ENCODE results near the gene GNG12. TPM values are rescaled to one million over a fixed set of nuclear protein-coding genes. Genes with fewer than 3 reads are reported as not detected.

GNG12 gene
- total RNA-seq, 1 donor from 2014 or later: 0.05 TPM

DNA sequence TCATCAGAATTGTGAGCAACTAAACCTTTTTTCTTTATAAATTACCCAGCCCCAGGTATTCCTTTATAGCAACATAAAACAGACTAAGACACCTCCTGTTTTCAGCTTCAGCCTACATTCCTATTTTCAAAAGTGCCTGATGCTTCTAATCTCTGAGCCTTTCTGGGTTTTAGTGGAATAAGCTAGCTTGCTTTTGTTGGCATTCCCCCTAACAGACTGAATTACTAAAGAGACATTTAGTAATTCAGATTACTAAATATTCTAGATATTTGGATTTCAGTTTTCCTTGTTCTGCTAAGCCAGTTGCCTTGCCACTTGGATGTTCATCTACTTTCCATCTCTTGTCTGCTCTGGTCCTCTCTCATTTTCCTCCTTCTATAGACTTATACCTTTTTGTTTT is 10.5 kb upstream of the GNG12 start:
- intact Hi-C loops (cut with micrococcal nuclease): no loop called here

DNA sequence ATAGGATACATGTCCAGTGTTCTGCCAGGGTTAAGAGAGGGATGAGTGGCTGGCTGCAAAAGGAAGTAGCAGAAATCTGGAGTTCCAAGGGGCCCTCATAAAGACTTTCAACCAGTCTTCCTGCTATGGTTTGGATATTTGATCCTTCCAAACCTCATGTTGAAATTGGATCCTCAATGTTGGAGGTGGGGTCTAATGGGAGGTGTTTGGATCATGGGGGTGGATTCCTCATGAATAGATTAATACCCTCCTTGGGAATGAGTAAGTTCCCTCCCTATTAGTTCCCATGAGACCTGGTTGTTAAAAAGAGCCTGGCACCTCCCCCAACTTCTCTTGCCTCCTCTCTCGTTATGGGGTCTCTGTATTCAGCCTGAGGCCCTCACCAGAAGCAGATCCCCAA is 10.1 kb upstream of the GNG12 start:
- intact Hi-C loops (cut with micrococcal nuclease): no loop called here

DNA sequence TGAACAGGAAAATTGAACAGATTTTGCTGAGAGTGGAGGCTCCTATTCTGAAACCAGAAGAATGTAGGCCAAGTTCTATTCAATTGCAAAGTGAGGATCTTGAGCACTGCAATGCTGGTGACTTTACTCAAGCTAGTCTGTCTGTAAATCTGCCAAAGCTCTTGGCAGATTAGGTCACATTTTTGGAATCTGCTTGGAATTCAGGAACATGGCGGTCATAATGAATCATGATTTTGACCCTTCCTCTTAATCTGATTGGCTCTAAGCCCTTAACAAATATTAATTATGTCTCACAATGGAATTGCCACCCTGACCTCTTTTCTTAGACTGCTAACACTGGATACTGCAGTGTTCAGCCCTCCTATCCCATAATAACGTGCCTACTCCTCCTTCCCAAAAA is 7.2 kb upstream of the GNG12 start:
- intact Hi-C loops (cut with micrococcal nuclease): no loop called here

DNA sequence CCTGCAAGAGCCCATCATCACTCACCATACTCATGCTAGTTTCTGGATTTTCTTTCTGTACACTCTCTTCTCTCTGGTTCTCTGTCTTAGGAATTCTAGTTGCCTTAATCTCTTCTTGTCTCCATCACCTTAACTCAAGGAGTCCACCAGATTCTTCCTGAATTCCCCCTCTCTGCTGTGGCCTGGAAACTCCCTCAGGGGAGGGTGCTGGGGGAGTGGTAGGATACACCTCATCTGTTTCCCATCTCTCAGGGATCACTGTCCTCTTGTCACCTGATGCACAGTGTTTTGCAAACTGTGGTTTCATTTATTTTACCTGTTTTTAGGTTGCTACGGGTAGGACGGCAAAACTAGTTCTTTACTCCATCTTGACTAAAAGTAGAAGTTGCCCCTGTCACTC is 6.6 kb upstream of the GNG12 start:
- intact Hi-C loops (cut with micrococcal nuclease): no loop called here

DNA sequence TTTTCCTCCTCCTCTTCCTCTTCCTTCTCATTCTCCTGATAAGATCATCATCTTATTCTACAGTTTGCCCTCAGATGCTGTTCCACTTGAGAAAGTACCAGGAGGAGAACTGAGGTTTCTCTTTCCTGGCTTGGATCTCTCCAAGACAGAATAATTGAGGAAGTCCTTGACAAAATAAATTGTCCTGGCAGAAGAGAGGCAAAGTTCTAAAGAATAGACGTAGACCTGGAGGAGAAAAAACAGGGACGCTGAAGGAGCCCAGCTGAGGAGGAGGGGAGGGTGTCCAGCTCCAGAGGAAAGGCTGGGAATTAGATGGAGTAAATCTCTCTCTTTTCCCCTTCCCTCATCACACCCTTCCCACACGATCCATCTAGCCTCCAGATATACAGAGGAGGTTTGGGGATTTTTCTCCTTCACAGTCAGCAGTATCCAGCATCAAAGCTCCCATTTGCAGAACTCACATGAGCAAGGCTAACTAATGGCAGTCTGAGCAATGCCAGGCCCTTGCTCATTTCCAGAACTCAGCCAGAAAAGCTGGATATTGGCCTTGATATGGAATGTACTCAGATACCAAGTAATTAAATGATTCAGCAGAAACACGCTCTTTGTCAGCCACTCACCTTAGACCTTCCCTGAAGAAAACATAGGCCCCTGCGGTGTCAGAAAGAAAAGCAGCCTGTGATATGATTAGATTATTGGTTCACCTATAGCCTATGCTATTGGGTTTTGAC is 5.1 kb upstream of the GNG12 start:
- intact Hi-C loops (cut with micrococcal nuclease): no loop called here

DNA sequence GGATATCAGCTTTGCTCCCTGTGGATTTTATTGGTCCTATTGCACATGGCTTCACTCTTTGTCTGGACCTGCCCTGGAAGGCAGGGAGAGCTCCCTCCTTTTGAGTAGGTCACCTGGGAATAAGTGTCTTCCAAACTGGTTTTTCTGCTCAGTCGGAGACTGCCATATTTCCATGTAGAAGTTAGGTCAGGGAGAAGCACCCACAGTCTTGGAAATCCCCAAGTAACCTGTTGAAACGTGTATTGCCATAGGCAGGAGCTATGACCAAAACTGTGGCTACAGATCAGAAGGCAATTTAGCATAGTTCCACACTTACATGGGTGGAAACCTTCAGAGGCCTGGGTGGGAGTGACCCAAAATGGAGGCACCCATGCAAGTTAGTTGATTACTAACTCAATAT is 3.5 kb upstream of the GNG12 start:
- intact Hi-C loops (cut with micrococcal nuclease): no loop called here

DNA sequence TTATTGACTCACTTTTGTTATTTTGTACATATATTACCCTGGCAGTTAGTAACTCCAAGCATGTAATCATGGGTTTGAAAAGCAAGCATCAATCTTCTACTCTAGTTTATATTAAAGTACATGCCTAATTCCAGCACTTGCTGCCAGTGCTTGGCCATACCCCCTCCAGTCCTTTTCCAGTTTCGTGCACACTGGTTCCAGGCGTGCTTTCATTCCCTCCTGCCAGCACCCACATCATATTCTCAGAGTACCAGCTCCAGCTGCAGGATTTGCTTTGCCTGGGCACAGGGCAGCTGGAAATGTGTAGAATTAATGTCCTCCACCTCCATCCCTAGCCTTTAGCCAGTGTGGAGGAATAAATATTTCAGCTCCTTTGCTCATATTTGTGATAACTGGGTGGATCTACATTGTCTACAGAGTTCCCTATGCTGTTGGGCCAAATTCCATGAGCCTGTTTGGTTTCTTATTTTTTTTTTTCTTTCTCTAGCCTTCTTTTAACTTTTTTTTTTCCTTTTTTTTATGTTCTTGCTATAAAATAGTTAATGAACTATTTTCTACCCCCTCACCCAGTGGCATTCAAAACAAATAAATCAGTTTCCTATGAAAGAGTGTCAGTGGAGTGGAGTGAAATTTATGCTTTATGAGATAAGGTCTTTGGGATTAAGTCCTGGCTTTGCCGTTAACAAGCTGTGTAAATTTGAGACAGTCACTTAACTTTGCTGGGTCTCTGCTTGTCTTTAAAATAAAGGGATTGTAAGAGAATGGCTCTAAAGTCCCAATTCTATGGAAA is 2.6 kb upstream of the GNG12 start:
- intact Hi-C loops (cut with micrococcal nuclease): no loop called here

DNA sequence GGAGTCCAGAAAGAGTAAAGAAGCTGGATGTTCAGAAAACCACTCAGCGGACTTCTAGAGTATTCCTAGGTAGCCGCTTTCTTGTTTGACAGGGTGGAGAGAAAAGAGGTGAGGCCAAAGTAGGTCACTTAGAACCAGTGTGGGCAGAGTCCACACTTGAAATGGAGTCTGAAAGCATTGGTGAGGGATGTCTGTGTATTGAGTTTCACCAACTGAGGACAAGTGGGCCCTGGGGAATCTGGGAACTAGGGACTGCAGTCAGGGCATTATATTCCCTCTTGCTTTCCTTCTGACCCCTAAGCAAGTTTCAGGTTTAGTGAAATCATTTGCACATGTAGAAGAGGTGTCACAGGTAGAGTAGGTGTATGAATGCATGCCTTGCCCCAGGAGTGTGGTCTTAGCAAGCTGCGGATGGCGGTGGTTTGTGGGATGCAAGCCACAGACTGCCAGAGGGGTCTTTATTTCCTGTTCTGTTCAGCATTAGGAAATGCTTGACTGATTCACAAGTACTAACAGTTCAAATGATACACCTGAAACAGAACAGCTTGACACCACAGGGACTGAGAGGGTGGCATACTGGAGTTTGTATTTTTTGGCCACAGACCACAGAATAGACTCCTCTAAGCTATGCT is 1.1 kb upstream of the GNG12 start:
- intact Hi-C loops (cut with micrococcal nuclease): no loop called here

DNA sequence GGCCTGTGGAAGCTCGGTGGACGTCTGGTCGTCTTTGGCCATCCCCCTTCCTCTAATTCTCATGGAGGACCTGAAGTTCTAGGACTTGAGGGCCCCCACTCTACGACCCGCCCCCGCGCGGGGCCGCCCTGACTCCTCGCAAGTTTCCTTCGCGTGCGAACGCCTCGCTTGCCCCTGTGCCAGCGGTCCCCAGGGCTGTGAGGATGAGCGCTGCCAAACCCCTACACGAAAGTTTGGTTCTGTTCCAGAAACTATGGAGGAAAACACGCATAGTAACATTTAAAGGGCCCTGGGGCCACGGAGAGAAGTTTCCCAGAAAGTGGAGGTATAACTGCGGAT is 304 bp upstream of the GNG12 start:
- intact Hi-C loops (cut with micrococcal nuclease): no loop called here

DNA sequence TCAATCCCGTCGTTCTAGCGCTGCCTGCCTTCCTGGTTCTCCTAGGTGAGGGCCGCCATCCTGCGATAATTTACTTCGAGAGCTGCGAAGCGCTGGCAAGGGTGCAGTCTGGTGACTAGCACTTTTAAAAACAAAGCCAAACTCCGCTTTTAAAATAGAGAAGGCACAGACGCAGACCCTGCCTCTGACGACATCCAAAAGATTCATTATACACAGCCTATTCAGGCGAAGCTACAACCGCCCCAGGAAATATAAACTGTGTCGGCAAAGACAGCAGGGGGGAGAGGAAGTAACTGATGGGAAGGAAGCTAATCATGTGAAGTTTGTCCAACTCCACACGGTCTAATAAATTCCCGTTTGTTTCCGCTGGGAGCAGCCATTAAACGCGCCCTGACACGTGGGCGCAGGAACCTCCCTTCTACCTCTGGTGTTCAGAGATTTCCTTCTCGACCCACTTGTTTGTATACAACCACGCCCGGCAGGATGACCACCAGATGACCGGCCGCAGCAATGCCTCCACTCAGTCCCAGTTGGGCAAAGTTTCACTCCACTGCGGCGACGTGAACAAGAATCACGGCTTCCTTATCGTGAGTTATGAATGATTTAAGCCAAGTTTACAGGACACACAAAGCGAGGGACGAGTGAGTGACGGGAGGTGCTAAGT is 1.3 kb downstream of the GNG12 start:
- intact Hi-C loops (cut with micrococcal nuclease): loop anchor here (1.0 kb wide), 1 partner anchor 67 kb away; no protein-coding TSS in a partner anchor

DNA sequence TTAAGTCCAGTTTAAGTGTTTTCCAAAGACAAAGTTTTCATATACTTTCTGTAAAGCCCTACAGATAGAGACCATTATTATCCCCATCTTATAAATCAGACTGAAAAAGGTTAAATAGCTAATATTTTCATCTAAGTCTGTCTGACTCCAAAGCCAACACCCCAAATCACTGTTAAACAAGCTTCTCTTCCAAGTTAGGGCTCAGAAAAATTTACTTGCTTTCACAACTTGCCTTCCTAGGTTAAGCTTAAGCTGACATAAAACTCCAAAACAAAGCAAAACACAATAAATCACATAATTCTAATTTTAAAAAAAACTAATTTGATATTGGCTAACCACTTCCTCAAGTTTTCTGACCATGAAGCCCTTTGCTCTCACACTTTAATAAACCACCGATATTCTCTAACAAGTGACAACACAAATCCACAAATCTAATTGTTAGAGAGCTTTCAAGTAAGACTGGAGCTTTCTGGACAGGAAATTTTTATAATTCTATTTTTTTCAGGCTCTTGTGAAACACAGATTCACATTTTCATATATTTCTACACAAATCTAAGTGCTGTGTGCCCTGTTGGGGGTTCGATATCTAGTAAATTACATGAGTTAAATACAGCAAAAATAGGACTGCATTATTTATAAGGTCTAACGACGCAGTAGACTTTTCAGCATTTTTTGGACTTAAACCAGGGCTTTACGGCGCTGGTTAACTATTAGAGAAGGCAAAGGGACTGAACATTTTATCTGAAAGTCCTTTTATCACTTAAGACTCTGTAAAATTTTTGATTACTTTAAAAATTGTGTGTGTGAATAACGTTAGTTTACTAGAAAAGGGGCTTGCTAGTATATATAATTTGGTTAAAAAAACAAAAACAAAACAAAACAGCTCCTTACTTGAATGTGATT is 2.1 kb downstream of the GNG12 start:
- intact Hi-C loops (cut with micrococcal nuclease): loop anchor here (1.0 kb wide), 1 partner anchor 66 kb away; no protein-coding TSS in a partner anchor

DNA sequence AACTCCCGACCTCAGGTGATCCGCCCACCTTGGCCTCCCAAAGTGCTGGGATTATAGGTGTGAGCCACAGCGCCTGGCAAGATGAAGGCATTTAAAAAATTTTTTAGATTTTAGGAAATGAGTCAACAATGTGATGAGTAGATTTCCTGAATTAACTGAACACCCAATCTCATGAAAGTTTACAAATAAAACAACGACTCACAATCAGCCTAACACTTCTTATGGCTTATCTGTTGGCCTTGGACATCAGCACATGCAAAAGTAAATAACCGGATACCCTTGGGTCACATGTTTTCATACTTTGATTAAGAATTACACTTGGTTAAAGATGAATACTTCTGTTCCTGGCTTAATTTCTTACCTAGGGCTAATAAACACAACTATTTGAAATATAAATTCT is 3.0 kb downstream of the GNG12 start:
- intact Hi-C loops (cut with micrococcal nuclease): no loop called here

DNA sequence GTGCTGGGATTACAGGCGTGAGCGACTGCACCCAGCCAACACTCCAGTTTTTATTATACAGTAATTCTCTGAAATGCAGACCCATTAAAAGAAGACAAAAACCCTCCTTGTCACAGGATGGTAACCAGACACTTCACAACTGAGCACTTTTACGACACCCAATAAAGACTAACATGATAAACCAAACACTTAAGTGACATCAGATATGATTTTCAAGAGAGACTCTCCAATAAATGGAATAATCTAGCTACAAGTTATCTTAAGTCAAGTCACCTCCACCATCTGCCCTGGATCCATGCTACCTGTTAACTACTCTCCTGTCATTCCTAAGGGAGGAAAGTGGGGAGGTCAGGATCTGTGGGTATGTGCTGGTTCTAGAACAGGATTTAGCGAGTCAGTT is 5.6 kb downstream of the GNG12 start:
- intact Hi-C loops (cut with micrococcal nuclease): no loop called here

DNA sequence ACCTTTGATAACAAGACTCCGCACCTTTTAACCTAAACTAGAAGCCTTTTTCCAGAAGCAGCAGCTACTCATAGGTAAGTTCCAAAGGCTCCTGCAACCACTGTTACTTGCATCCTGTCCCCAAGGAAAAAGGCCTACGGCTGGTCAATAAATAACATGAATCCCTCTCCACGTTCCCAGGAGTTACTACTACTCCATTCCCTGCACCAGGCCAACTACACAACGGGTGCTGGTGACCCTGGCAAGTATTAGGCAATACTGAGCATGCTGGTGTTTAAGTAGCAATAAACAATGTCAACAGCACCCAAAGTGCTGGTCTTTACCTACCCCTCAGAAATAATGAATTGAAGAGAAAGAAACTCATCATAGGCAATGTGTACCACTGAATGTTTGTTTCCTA is 7.7 kb downstream of the GNG12 start:
- intact Hi-C loops (cut with micrococcal nuclease): no loop called here

DNA sequence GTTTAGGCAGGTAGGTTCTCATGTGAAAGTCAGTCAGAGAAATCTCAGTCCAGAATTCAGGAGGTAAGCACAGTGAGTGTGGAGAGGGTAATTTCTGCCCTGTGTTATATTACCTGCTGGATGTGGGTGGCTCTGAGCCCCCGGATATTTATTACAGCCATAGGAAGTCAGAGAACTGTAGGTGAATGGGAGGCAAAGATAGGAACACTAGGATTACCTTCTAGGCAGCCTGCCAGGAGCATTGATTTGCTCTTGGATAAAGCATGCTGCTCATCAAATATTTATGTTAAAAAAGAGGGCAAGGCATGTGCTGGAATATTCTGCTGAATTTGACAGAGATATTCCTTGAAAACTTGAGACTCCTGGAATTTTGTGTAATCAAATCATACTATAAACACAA is 8.5 kb downstream of the GNG12 start:
- intact Hi-C loops (cut with micrococcal nuclease): no loop called here

DNA sequence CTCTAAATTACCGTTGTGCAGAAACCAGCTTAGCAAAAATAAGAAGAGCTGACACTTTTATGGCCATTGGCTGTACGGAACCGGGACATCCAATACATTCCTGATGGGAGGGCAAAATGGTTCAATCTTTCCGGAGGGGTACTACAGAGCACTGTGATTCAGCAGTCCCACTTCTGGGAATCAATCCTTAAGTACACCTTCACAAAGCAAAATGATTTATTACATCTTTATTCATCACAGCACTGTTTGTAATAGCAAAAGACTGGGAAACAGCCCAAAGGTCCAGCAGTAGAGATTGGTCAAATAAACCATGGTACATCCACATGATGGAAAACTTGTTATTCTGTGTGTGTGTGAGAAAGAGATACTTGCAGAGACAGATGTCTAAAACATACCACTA is 9.7 kb downstream of the GNG12 start:
- intact Hi-C loops (cut with micrococcal nuclease): no loop called here

DNA sequence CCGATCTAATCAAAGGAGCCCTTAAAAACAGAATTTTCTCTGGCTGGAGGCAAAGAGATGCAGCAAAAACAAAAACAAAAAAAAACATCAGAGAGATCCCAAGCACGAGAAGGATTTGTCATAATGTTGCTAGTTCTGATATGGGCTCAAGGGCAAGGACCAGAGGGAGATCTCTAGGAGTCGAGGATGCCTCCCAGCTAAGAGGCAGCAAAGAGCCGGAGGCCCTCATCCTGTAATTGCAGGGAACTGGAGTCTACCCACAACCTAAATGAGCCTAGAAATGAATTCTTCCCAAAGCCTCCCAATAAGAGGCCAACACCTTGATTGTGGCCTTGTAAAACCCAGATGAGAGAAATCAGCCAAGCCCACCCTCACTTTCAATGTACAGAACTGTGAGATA is 12.0 kb downstream of the GNG12 start:
- intact Hi-C loops (cut with micrococcal nuclease): no loop called here

DNA sequence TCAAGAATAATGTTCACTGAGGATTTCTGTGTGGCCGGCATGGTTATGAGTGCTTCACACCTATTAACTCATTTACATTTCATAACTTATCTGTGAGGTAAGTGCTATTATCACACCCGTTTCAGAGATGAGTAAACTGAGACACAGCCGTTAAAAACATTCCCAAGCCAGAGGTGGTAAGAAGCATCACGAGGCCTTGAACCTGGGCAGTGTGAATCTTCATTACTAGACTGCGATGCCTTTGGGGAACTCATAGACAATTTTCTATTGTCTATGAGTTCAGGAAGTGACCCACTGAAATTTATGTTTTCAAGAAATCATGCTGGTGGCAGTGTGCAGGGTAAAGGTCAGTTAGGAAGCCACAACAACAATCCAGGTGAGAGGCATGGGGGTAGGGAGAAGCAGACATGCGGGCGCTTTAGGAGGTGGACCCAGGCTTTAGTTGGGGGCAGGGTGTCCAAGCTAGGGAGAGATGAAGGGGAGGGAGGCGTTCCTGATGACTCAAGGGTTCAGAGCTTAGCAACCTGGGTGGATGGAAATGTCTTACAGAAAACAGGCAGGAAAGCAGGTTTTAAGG is 14.5 kb downstream of the GNG12 start:
- intact Hi-C loops (cut with micrococcal nuclease): no loop called here

DNA sequence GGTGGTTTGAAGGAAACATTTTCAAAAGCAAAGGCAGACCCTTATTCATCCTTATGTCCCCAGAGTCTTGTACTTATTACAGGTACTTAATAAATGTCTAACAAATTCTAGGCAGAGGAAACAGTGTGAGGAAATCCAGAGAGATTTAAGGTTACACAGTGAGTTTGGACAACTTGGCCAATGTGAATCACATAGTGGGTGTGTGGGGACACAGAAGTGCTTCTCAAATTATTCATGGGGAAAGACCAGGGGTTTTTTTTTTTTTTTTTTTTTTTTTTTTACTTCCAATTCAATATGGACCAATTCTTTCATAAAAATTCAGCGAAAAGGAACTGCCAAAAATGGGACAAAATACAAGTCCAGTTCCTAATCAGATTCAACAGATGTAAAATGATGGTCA is 15.1 kb downstream of the GNG12 start:
- intact Hi-C loops (cut with micrococcal nuclease): no loop called here

DNA sequence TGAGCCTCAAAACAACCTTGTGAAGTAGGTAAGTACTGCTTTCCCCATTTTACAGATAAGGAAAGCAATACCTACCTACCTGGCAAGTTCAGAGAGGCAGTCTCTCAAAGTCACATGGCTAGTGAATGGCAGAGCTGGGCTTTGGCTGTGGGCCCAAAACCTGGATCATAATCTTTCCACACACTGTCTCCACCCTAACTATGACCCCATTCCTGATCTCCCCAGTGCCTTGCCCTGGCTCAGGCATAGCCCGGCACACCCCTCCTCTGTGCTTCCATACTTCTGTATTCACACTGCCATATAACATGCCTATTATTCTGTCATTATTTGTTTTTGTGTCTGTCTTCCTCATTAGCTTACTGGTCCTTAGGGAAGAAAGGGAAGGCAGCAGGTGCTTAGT is 15.9 kb downstream of the GNG12 start:
- intact Hi-C loops (cut with micrococcal nuclease): no loop called here

DNA sequence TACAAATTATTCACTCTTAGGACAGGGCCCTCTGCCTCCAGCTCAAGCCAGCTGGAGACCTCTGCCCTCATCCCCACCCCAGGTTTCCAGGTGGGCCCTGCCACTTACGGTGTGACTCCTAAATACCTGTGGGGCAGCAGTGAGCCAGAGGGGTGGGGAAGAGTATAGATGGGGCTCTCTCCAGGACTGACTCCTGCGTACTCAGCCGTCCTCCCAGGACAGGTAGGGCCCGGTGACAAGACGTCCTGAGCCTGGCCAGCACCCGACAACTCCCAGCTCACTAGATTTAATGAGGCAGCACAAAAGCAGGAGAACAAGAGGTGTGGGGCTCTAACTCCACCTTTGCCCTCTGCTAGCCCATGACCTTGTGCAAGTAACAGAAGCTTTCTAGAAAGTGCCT is 16.8 kb downstream of the GNG12 start:
- intact Hi-C loops (cut with micrococcal nuclease): no loop called here

Data from T-helper 2 cell treated with Interferon-gamma antibody and Interleukin-4, amounts not matched to agents 100 ng/mL and 5 ng/mL, for 36 hours (primary cell).